ENCODE data around the gene SYF2.

DNA sequence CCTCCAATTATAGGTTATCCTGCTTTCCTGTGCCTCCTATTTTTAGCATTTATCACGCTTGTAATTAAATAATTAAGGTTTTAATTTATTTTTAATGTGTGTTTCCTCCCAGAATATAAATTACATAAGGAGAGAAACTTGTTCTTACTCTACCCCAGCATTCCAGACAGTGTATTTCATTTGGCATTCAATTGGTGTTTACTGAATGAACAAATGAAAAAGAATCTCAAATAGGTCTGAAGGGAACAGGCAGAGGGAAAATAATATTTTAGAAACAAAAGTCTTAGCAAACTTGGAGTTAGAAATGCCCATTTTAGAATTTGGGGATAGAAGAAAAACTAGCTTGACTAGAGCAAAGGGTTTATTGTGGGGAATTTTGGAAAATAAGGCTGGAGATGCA is 24.9 kb upstream of the SYF2 start:
- TF ChIP-seq, protein P1, sequence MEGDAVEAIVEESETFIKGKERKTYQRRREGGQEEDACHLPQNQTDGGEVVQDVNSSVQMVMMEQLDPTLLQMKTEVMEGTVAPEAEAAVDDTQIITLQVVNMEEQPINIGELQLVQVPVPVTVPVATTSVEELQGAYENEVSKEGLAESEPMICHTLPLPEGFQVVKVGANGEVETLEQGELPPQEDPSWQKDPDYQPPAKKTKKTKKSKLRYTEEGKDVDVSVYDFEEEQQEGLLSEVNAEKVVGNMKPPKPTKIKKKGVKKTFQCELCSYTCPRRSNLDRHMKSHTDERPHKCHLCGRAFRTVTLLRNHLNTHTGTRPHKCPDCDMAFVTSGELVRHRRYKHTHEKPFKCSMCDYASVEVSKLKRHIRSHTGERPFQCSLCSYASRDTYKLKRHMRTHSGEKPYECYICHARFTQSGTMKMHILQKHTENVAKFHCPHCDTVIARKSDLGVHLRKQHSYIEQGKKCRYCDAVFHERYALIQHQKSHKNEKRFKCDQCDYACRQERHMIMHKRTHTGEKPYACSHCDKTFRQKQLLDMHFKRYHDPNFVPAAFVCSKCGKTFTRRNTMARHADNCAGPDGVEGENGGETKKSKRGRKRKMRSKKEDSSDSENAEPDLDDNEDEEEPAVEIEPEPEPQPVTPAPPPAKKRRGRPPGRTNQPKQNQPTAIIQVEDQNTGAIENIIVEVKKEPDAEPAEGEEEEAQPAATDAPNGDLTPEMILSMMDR (conservative IDR thresholded peaks at IDR 0.05 in 1 of 2, IDR thresholded peaks at IDR 0.05 in 1 of 2; ENCODE audit: extremely low read depth in 1 of 2, insufficient read depth in 1 of 2, low read depth in 1 of 2, low read length in 2 of 2): no peak
- TF ChIP-seq EZH2 (IDR thresholded peaks at IDR 0.05; ENCODE audit: borderline replicate concordance, low read length): no peak
